ENCODE measurements around the gene MAP3K5.

Gene MAP3K5

GRCh38 chr6:136552054-136552453 is 240.2 kb downstream of the MAP3K5 start:
- Histone ChIP-seq H3K4me3 (ENCODE audit: low read length) (no peak overlapping the region), H3K9me3 (ENCODE audit: control insufficient read depth, low read length) (no peaks in the 10 kb centered on the region), H3K27me3 (replicated peaks; ENCODE audit: control insufficient read depth, insufficient read depth, low read length) (peaks cover 17% of the 10 kb centered on the region), H3K9ac (ENCODE audit: low read length) (no peak overlapping the region), H3K36me3 (ENCODE audit: control insufficient read depth, insufficient read depth, low read length, severe bottlenecking) (no peaks in the 10 kb centered on the region), H3K4me1 (ENCODE audit: control insufficient read depth, insufficient read depth, low read length) (peaks cover 6% of the 10 kb centered on the region)
- DNase-seq (ENCODE audit: low read depth): no peak

GRCh38 chr6:136551103-136551502 is 241.2 kb downstream of the MAP3K5 start:
- H3K9me3 ChIP-seq (ENCODE audit: control insufficient read depth, low read length): no peaks in the 10 kb centered on the region
- H3K9ac ChIP-seq (ENCODE audit: low read length): no peak overlapping the region
- H3K27me3 ChIP-seq (replicated peaks; ENCODE audit: control insufficient read depth, insufficient read depth, low read length): peaks cover 21% of the 10 kb centered on the region
- H3K4me3 ChIP-seq (ENCODE audit: low read length): peak overlapping the region; percentile 84
- no peaks in the 10 kb centered on the region for H3K36me3 ChIP-seq (ENCODE audit: control insufficient read depth, insufficient read depth, low read length, severe bottlenecking)
- no peak for DNase-seq (ENCODE audit: low read depth)
- peaks cover 6% of the 10 kb centered on the region for H3K4me1 ChIP-seq (ENCODE audit: control insufficient read depth, insufficient read depth, low read length)

GRCh38 chr6:136550330-136551071 is 241.8 kb downstream of the MAP3K5 start, which contains the start of gene MAP7:
MAP7 (minus strand) TSS chr6:136550422; CDS start chr6:136550408, 14 bp downstream.
- Histone ChIP-seq H3K9me3 (ENCODE audit: control insufficient read depth, low read length) (no peaks in the 10 kb centered on the region), H3K9ac (ENCODE audit: low read length) (peak within 1 kb of the TSS; percentile 63), H3K4me3 (ENCODE audit: low read length) (peak within 1 kb of the TSS; percentile 84), H3K36me3 (ENCODE audit: control insufficient read depth, insufficient read depth, low read length, severe bottlenecking) (no peaks in the 10 kb centered on the region), H3K27me3 (replicated peaks; ENCODE audit: control insufficient read depth, insufficient read depth, low read length) (peaks cover 21% of the 10 kb centered on the region), H3K4me1 (ENCODE audit: control insufficient read depth, insufficient read depth, low read length) (peaks cover 6% of the 10 kb centered on the region)
- DNase-seq (ENCODE audit: low read depth): peak; percentile 66

GRCh38 chr6:136550045-136550329 is 242.3 kb downstream of the MAP3K5 start:
- peak; percentile 57 for DNase-seq (ENCODE audit: low read depth)

GRCh38 chr6:136549300-136550044 is 242.8 kb downstream of the MAP3K5 start:
- DNase-seq (ENCODE audit: low read depth): peak; percentile 21
- H3K4me3 ChIP-seq (ENCODE audit: low read length): peak overlapping the region; percentile 84
- H3K36me3 ChIP-seq (ENCODE audit: control insufficient read depth, insufficient read depth, low read length, severe bottlenecking): no peaks in the 10 kb centered on the region
- H3K27me3 ChIP-seq (replicated peaks; ENCODE audit: control insufficient read depth, insufficient read depth, low read length): peaks cover 28% of the 10 kb centered on the region
- no peaks in the 10 kb centered on the region for H3K9me3 ChIP-seq (ENCODE audit: control insufficient read depth, low read length)
- H3K9ac ChIP-seq (ENCODE audit: low read length): peak overlapping the region; percentile 63
- H3K4me1 ChIP-seq (ENCODE audit: control insufficient read depth, insufficient read depth, low read length): peaks cover 6% of the 10 kb centered on the region

More at GRCh38 chr6:136550045-136550329, 242.3 kb downstream of the MAP3K5 start:
- H3K27me3 ChIP-seq (replicated peaks; ENCODE audit: control insufficient read depth, insufficient read depth, low read length): peaks cover 25% of the 10 kb centered on the region
- H3K36me3 ChIP-seq (ENCODE audit: control insufficient read depth, insufficient read depth, low read length, severe bottlenecking): no peaks in the 10 kb centered on the region
- no peaks in the 10 kb centered on the region for H3K9me3 ChIP-seq (ENCODE audit: control insufficient read depth, low read length)
- H3K4me3 ChIP-seq (ENCODE audit: low read length): peak overlapping the region; percentile 84
- H3K4me1 ChIP-seq (ENCODE audit: control insufficient read depth, insufficient read depth, low read length): peaks cover 6% of the 10 kb centered on the region
- peak overlapping the region; percentile 63 for H3K9ac ChIP-seq (ENCODE audit: low read length)

GRCh38 chr6:136548582-136549299 is 243.5 kb downstream of the MAP3K5 start:
- Histone ChIP-seq H3K4me3 (ENCODE audit: low read length) (no peak overlapping the region), H3K9ac (ENCODE audit: low read length) (no peak overlapping the region)

GRCh38 chr6:136547871-136548270 is 244.4 kb downstream of the MAP3K5 start:
- Histone ChIP-seq H3K4me3 (ENCODE audit: low read length) (no peak overlapping the region), H3K9me3 (ENCODE audit: control insufficient read depth, low read length) (no peaks in the 10 kb centered on the region), H3K4me1 (ENCODE audit: control insufficient read depth, insufficient read depth, low read length) (peaks cover 6% of the 10 kb centered on the region), H3K27me3 (replicated peaks; ENCODE audit: control insufficient read depth, insufficient read depth, low read length) (peaks cover 22% of the 10 kb centered on the region), H3K9ac (ENCODE audit: low read length) (no peak overlapping the region), H3K36me3 (ENCODE audit: control insufficient read depth, insufficient read depth, low read length, severe bottlenecking) (no peaks in the 10 kb centered on the region)
- DNase-seq (ENCODE audit: low read depth): no peak

More at GRCh38 chr6:136548582-136549299, 243.5 kb downstream of the MAP3K5 start:
- no peaks in the 10 kb centered on the region for H3K36me3 ChIP-seq (ENCODE audit: control insufficient read depth, insufficient read depth, low read length, severe bottlenecking)
- no peak for DNase-seq (ENCODE audit: low read depth)
- H3K9me3 ChIP-seq (ENCODE audit: control insufficient read depth, low read length): no peaks in the 10 kb centered on the region
- H3K4me1 ChIP-seq (ENCODE audit: control insufficient read depth, insufficient read depth, low read length): peaks cover 6% of the 10 kb centered on the region
- H3K27me3 ChIP-seq (replicated peaks; ENCODE audit: control insufficient read depth, insufficient read depth, low read length): peaks cover 28% of the 10 kb centered on the region

GRCh38 chr6:136547336-136547735 is 244.9 kb downstream of the MAP3K5 start:
- no peak overlapping the region for H3K4me3 ChIP-seq (ENCODE audit: low read length)
- H3K36me3 ChIP-seq (ENCODE audit: control insufficient read depth, insufficient read depth, low read length, severe bottlenecking): no peaks in the 10 kb centered on the region
- H3K9ac ChIP-seq (ENCODE audit: low read length): no peak overlapping the region
- DNase-seq (ENCODE audit: low read depth): peak; percentile 78
- peaks cover 19% of the 10 kb centered on the region for H3K27me3 ChIP-seq (replicated peaks; ENCODE audit: control insufficient read depth, insufficient read depth, low read length)
- no peaks in the 10 kb centered on the region for H3K9me3 ChIP-seq (ENCODE audit: control insufficient read depth, low read length)
- peaks cover 6% of the 10 kb centered on the region for H3K4me1 ChIP-seq (ENCODE audit: control insufficient read depth, insufficient read depth, low read length)

GRCh38 chr6:136546331-136546730 is 245.9 kb downstream of the MAP3K5 start:
- Histone ChIP-seq H3K4me3 (ENCODE audit: low read length) (no peak overlapping the region), H3K36me3 (ENCODE audit: control insufficient read depth, insufficient read depth, low read length, severe bottlenecking) (no peaks in the 10 kb centered on the region)

GRCh38 chr6:136544326-136544725 is 248.0 kb downstream of the MAP3K5 start:
- Histone ChIP-seq H3K9ac (ENCODE audit: low read length) (no peak overlapping the region), H3K4me1 (ENCODE audit: control insufficient read depth, insufficient read depth, low read length) (no peaks in the 10 kb centered on the region), H3K9me3 (ENCODE audit: control insufficient read depth, low read length) (no peaks in the 10 kb centered on the region), H3K4me3 (ENCODE audit: low read length) (no peak overlapping the region), H3K27me3 (replicated peaks; ENCODE audit: control insufficient read depth, insufficient read depth, low read length) (peaks cover 15% of the 10 kb centered on the region), H3K36me3 (ENCODE audit: control insufficient read depth, insufficient read depth, low read length, severe bottlenecking) (no peaks in the 10 kb centered on the region)
- no peak for DNase-seq (ENCODE audit: low read depth)

More at GRCh38 chr6:136546331-136546730, 245.9 kb downstream of the MAP3K5 start:
- H3K9me3 ChIP-seq (ENCODE audit: control insufficient read depth, low read length): no peaks in the 10 kb centered on the region
- H3K9ac ChIP-seq (ENCODE audit: low read length): no peak overlapping the region
- H3K27me3 ChIP-seq (replicated peaks; ENCODE audit: control insufficient read depth, insufficient read depth, low read length): peaks cover 18% of the 10 kb centered on the region
- DNase-seq (ENCODE audit: low read depth): no peak
- peaks cover 6% of the 10 kb centered on the region for H3K4me1 ChIP-seq (ENCODE audit: control insufficient read depth, insufficient read depth, low read length)

GRCh38 chr6:136541395-136541794 is 250.9 kb downstream of the MAP3K5 start:
- no peaks in the 10 kb centered on the region for H3K36me3 ChIP-seq (ENCODE audit: control insufficient read depth, insufficient read depth, low read length, severe bottlenecking)
- H3K4me1 ChIP-seq (ENCODE audit: control insufficient read depth, insufficient read depth, low read length): no peaks in the 10 kb centered on the region
- H3K27me3 ChIP-seq (replicated peaks; ENCODE audit: control insufficient read depth, insufficient read depth, low read length): peaks cover 12% of the 10 kb centered on the region
- DNase-seq (ENCODE audit: low read depth): no peak
- no peak overlapping the region for H3K9ac ChIP-seq (ENCODE audit: low read length)
- H3K4me3 ChIP-seq (ENCODE audit: low read length): no peak overlapping the region
- H3K9me3 ChIP-seq (ENCODE audit: control insufficient read depth, low read length): no peaks in the 10 kb centered on the region

All from adipocyte (in vitro differentiated cells).